ENCODE measurements around the gene RHOXF1. TPM values are rescaled to one million over a fixed set of nuclear protein-coding genes. Genes with fewer than 3 reads are reported as not detected.
"Not testable (repeated sequence)": the region's sequence is repeated elsewhere in the genome, so short reads cannot be mapped to it uniquely, and the experiment has no call there.

The RHOXF1 gene
- total RNA-seq, 1 donor from 2014 or later, result not detected

- intact Hi-C loops (cut with DNase I); DNase-seq; ATAC-seq (ENCODE audit: poor library complexity): not testable (repeated sequence)
These were observed 14.7 kb downstream of the RHOXF1 start for GRCh38 chrX:120101057-120101456.

GRCh38 chrX:120090208-120090607, 25.5 kb downstream of the RHOXF1 start:
- ATAC-seq (ENCODE audit: poor library complexity) (no peak), DNase-seq (no peak)
- intact Hi-C loops (cut with DNase I), result no loop called here

GRCh38 chrX:120087289-120088017, 28.3 kb downstream of the RHOXF1 start:
- intact Hi-C loops (cut with DNase I), result no loop called here
- DNase-seq, result no peak
- no peak for ATAC-seq (ENCODE audit: poor library complexity)

- DNase-seq; intact Hi-C loops (cut with DNase I): not testable (repeated sequence)
- peak; percentile 51 for ATAC-seq (ENCODE audit: poor library complexity)
These were observed 30.0 kb downstream of the RHOXF1 start for GRCh38 chrX:120085553-120086185.

GRCh38 chrX:120077590-120077989, 38.1 kb downstream of the RHOXF1 start, which contains the start of gene RHOXF2B:
TSS of gene RHOXF2B (minus strand) at chrX:120077690. CDS start at chrX:120077552, 138 bp downstream.
- DNase-seq; intact Hi-C loops (cut with DNase I); ATAC-seq (ENCODE audit: poor library complexity): not testable (repeated sequence)

- intact Hi-C loops (cut with DNase I); DNase-seq; ATAC-seq (ENCODE audit: poor library complexity): not testable (repeated sequence)
These were observed 49.5 kb downstream of the RHOXF1 start for GRCh38 chrX:120066169-120066568.

Other genes with a start within 250 kb of the RHOXF1 start
- 9.2 TPM for gene RNF113A, start 244.2 kb downstream of the RHOXF1 start, total RNA-seq
- gene NDUFA1, start 244.1 kb downstream of the RHOXF1 start, total RNA-seq, result 715 TPM
- not detected for gene AKAP14, start 220.0 kb downstream of the RHOXF1 start, total RNA-seq
- 3.6 TPM for gene NKAP, start 172.2 kb downstream of the RHOXF1 start, total RNA-seq
- not detected for gene RHOXF2B, start 38.2 kb downstream of the RHOXF1 start, total RNA-seq
- not detected for gene RHOXF2, start 42.7 kb upstream of the RHOXF1 start, total RNA-seq
- 6.6 TPM for gene ZBTB33, start 134.9 kb upstream of the RHOXF1 start, total RNA-seq
- gene TMEM255A, start 195.5 kb upstream of the RHOXF1 start, total RNA-seq, result 1.1 TPM
- not detected for gene ATP1B4, start 246.2 kb upstream of the RHOXF1 start, total RNA-seq

All from Right ventricle myocardium superior (tissue), 1 donor.